ENCODE results near the gene MOSPD3.

DNA sequence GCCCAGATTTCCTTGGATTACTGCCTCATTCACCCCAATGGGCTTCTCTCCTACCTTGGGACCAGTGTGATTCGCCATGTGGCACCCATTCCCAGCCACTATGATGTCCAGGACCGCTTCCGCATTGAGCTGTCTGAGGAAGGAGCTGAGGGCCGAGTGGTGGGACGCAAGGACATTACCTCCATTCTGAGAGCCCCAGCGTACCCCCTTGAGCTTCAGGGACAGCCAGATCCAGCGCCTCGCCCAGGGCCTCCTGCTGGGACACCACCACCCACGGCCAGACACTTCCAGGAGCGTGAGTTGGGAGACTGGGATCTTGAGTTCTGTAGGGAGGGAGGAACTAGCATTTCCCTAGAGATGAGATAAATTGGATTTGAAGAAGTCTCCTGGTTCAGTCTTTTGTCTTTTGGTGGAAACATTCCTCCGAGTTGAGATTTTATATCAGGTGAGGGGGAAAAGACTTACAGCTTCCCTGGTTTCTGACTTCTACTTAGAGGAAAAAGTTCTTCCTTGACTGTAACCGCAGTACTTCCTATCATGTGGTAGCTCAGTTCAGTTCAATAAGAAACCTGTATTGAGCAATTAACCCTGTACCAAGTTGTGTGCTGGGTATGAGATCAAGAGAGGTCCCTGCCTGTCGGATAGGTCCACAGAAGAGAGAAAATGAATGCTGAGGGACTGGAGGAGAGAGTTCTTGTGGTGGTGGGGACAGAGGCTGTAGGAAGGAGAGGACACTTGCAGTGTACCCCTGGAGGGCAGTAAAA is 1.3 kb downstream of the MOSPD3 start:
- TF ChIP-seq CTCF (IDR thresholded peaks at IDR 0.05) (no peak), POLR2A (IDR thresholded peaks at IDR 0.05) (no peak)
